B cell (primary cell): Measurements from ENCODE around the gene PDZD7.

Experiments used
- EZH2 ChIP-seq: IDR thresholded peaks from 2 replicates; pipeline ENCODE4 v1.6.1; 2012; ENCODE audit warnings: borderline replicate concordance, low read depth, mild to moderate bottlenecking, moderate library complexity, low read length; ENCODE audit not compliant: insufficient read depth, poor library complexity, severe bottlenecking
- TF ChIP-seq, protein P1 (sequence below): fragments of 200-600 bp; IDR thresholded peaks from one replicate; pipeline ENCODE4 v1.8.0; 2022; ENCODE audit warnings: antibody characterized with exemption, mild to moderate bottlenecking

DNA sequence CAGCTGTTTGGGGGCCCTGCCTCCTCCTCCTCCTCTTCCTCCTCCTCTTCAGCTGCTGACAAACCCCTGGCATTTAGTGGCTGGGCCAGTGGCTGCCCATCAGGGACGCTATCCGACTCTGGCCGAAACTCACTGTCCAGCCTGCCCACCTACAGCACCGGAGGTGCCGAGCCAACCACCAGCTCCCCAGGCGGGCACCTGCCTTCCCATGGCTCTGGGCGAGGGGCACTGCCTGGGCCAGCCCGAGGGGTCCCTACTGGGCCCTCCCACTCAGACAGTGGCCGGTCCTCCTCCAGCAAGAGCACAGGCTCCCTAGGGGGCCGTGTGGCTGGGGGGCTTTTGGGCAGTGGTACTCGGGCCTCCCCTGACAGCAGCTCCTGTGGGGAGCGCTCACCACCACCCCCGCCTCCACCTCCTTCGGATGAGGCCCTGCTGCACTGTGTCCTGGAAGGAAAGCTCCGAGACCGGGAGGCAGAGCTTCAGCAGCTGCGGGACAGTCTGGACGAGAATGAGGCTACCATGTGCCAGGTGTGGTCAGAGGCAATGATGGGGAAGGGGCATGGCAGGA is 27.2 kb downstream of the PDZD7 start:
- TF ChIP-seq, protein P1, sequence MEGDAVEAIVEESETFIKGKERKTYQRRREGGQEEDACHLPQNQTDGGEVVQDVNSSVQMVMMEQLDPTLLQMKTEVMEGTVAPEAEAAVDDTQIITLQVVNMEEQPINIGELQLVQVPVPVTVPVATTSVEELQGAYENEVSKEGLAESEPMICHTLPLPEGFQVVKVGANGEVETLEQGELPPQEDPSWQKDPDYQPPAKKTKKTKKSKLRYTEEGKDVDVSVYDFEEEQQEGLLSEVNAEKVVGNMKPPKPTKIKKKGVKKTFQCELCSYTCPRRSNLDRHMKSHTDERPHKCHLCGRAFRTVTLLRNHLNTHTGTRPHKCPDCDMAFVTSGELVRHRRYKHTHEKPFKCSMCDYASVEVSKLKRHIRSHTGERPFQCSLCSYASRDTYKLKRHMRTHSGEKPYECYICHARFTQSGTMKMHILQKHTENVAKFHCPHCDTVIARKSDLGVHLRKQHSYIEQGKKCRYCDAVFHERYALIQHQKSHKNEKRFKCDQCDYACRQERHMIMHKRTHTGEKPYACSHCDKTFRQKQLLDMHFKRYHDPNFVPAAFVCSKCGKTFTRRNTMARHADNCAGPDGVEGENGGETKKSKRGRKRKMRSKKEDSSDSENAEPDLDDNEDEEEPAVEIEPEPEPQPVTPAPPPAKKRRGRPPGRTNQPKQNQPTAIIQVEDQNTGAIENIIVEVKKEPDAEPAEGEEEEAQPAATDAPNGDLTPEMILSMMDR: no peak
- TF ChIP-seq EZH2: no peak
